ENCODE results near the gene GSTO1. TPM values are rescaled to one million over a fixed set of nuclear protein-coding genes. Genes with fewer than 3 reads are reported as not detected.

The GSTO1 gene
- total RNA-seq = 173 and 245 TPM in 2 replicates

DNA sequence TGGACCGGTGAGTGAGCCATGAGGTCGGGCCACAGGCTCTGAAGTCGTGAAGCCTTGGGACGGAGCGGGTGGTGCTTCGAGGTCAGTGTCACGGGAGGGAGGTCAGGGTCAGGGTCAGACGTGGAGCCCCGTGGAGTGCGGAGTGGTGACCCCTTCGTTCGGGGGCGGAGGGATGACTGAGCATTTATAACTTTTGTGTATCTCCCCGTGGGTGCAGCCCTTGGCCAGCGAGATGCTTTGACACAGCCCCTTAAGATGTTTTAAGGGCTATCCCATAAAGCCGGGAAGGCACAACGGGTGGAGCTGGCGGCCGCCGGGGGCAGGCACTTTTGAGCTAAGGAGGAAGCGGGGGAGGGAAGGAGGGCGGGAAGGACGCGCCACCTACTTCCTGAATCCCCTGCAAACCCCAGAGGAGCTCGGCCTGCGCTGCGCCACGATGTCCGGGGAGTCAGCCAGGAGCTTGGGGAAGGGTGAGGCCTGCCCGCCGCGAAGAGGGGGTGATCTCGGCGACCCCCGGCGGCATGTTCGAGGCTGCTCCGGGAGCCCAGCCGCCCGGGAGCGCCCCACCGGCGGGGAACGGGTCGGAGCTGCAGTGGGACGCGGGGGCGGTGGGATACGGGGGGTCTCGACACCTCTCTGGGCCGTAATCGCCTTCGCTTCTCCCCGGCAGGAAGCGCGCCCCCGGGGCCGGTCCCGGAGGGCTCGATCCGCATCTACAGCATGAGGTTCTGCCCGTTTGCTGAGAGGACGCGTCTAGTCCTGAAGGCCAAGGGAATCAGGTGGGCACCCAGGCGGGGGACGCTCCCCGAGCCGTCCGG is at the start of gene GSTO1:
TSS of gene GSTO1 (plus strand) at position 400 of the 818 bp plus-strand sequence. CDS start at position 437, 37 bp downstream.

GRCh38 chr10:104231784-104232612 is 22.7 kb upstream of the GSTO1 start, which contains the start of gene CFAP43:
Gene CFAP43 (minus strand): TSS chr10:104232364. CDS start chr10:104232246, 118 bp downstream.

DNA sequence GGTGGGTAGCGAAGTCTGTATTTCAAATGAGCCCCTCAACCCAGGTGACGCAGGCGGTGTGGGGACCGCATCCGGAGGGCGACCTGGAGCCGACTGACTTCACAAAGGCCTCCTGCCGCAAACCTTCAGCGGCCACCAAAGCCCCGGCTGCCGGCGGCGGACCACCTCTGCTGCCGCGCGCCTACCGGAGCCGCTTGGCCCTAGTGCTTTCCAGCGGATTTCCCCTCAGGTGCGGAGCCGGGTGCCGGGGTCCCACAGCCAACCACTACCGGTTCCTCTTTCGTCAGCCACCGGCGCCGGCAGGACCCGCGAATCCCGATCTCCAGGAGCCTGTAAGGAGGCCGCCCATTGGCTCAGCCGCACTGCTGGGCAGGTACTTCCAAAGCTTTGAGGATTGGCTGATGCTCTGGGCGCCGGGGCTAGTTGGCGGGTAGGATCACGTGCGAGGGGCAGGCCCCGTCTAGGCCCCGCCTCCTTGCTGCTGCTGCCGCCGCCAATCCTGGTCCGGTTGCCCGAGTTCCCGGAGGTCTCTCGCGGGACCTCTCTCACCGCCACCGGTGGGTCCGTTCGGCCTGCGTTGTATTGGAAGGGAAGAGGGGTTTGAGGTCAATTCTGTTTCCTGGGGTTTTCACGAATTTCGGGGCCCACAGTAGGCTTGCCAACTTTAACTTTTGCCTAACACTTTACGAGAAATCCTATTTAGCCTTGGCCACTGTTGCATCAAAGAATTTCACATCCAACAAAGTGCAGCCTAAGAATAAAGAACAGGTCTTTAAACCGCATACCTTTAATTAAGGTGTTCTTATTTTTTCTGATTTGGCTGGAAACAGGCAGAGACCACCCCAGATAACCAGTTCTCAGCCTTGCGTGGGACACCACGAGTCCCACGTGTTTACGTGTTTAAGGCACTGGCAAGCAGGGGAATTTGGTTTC is 14.3 kb downstream of the GSTO1 start, which contains the start of gene GSTO2:
TSS of gene GSTO2 (plus strand) at position 472 of the 933 bp plus-strand sequence. CDS start 5,732 bp downstream, outside the sequence.

Other genes with a start within 250 kb of the GSTO1 start
- 2.2 and 5.4 TPM in 2 replicates for gene COL17A1, start 169.0 kb upstream of the GSTO1 start, total RNA-seq
- 7.3 and 10.4 TPM in 2 replicates for gene SFR1, start 132.7 kb upstream of the GSTO1 start, total RNA-seq
- gene CFAP43, start 22.5 kb upstream of the GSTO1 start, total RNA-seq = under 0.01 and 0.09 TPM in 2 replicates
- 0.18 and 0.66 TPM in 2 replicates for gene GSTO2, start 14.3 kb downstream of the GSTO1 start, total RNA-seq
- gene ITPRIP, start 83.6 kb downstream of the GSTO1 start, total RNA-seq = 15.4 and 31.4 TPM in 2 replicates
- gene CFAP58, start 98.9 kb downstream of the GSTO1 start, total RNA-seq = 0.56 and 0.63 TPM in 2 replicates